Islet precursor cell (in vitro differentiated cells): Measurements from ENCODE around the gene SWAP70.

Source experiments
- DNase-seq: peaks from one replicate; pipeline ENCODE4 v3.0.0-alpha.2; 2018

The SWAP70 gene

DNA sequence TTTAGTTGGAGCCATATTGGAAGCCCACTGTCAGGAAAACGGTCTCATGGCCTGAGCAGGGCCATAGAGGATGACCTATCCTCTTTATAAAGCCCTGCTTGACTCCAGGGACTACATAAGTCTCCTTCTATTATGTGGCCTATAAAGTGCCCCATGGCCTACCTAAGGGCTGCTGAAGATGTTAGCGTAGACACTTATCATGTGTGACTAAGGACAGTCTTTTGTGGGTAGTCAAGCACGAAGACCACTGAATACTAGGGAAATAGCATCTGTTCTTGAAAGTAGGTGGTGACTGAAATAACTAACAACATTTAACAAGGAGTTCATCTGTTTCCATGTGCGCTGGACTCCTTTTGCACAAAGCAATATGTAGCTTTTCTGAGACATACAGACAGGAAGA lies 117.1 kb downstream of the SWAP70 start:
- DNase-seq, result no peak

DNA sequence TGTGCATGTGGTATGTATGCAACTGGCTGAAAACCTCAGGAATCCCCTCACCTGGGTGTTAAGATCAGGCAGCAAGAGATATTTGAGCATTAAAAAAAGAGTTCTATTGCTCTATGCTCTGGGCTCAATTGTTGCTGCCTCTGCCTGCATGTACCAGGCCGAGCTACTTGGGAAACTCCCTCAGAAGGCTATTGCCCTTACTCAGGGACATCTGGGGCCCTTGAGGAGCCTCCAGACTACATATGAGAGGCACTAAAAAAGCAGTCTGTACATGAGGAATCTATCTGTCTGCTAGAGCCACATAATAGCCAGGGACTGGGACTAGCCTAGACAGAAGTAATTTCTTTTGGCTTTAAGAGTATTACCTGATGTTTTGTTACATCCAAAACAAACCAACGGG lies 120.1 kb downstream of the SWAP70 start:
- DNase-seq, result no peak

DNA sequence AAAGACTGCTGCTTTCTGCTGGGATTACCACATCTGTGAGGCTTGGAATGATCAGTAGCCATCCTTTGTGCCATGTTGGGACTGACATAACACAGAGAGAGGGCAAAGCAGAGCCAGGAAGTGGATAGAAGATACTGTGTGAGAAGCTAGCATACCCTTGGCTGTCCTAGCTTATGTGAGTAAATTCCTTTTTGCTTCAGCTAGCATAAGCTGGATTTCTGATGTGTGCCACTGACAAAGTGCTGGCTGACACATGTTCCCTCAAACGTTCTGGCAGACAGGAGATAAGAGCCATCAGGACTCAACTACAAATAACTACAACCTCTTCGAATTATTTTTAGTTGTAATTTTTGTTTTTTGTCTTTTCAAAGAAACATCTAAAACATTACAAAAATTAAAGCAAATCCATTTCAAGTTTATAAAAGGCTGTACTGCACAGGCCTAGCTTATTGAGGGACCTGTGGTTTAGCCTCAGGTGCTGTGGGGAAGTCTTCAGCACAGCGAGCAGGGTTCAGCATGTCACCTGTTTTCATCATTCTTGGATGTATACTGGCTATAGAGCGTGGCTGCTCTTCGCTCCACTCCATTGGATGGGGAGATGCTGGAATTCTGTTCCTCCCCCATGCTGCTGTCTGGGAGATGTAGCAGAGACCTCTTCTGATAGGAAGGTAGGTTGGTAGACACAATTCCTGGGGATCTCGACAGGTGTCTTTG lies 120.9 kb downstream of the SWAP70 start:
- DNase-seq, result no peak

DNA sequence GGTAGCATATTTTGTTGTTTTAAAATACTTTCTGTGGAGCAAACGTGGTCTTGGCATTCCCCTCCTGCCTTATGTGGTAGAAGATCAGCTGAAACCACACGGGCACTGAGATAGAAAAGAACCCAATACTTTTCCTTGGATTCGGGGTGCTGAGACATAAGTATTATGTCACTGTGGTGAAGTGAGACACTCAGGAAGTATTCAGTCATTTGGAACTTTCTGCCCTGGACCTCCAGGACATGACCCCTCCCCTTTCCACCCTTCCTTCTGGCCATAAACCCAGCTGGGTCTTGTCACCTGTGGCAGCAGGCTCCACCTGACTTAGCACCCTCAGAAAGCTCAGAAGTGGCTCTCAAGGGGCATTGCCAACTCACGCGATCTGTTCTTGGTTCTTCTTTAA lies 123.4 kb downstream of the SWAP70 start:
- no peak for DNase-seq

DNA sequence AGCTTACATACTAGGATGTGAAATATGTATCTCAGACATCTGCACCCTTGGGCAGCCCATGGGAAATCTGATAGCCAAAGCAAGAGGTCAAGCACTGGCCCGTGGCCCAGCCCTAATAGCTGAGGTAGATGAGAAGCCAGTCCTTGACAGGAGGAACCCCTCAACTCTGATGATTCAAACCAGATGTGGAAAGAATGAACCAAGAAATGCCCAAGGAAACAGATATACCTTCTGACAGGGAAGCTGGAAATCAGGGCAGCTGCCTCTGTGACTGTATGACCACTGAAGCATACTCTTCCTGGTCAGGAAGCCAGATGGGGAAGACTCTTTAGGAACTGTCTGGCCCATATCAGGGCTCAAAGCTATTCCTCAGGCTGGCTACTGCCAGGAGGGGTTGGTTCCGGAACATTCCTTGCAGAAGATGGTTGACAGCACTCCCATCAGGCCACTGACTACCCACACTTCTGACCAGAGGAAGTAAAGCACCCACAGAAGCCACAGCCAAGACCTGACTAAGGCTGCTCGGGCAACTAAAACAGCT lies 124.2 kb downstream of the SWAP70 start:
- no peak for DNase-seq

DNA sequence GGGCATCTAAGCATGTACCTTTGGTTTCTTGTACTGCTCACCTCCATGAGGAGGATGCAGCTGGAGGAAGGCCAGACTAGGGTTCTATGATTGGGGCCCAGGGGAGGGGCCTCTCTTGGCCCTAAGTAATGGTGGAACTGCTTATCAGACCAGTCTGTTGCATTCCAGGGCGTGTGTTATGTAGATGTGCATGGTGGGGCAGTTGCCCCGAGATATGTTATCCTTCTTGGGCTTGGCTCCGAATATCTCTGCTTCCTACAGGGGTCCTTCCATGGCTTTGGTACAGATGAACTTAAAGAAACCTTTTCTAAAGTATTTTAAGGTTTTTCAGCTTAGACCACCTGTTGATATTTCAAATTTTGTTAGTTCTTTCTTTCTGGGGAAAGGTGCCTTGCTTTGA lies 126.0 kb downstream of the SWAP70 start:
- DNase-seq, result no peak

DNA sequence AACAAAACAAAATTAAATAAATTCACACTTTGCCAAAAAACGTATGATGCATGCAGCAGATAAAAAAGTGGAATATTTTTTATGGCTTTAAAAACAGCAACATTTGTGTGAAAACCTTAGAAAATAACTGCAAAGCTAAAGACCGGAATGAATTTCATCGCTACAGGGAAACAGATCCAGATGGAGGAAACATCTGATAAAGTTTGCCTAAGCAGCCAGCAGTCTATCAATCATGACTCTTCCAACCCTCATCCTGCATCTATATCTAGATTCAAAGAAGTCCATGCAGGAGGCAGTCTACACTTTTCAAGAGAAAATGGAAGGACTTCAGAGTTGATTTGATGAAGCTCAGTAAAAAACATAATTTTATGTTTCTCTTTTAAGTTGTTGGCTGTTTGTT lies 126.8 kb downstream of the SWAP70 start:
- DNase-seq, result no peak

DNA sequence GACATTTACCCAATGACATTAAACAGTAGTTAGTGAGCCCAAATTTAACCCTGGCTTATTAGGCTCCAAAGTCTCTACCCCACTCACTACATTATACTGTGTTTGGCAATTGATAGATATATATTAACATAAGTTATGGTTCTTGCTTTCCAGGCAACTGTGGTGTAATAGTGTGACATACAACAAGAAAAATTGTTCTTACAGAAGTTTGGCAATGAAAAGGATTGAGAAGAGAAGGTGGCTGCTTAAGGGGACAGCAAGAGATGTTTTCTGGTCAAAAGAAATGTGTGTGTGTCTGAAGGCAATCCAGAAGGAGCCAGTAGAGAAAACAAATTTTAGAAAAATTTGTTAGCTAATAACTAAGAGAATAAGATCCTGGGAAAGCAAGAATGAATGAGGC lies 132.4 kb downstream of the SWAP70 start:
- no peak for DNase-seq

DNA sequence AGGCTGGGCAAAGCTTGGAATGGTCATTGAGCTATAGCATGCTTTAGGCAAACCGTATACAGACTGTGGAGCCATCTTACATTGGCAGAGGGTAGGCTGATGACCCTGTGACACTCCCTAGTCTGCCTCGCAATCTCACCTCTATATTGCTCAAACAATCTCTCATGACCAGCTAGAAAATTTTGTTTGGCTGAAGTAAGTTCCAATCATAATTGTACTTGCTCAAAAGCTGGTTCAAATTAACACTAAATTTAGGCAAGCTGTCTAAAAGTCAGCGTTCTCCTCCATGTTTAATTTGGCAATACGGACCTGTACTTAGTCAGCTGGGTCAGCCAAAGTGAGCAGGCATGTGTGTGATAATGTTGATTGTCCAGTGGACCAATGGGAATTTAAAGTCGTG lies 133.0 kb downstream of the SWAP70 start:
- no peak for DNase-seq

DNA sequence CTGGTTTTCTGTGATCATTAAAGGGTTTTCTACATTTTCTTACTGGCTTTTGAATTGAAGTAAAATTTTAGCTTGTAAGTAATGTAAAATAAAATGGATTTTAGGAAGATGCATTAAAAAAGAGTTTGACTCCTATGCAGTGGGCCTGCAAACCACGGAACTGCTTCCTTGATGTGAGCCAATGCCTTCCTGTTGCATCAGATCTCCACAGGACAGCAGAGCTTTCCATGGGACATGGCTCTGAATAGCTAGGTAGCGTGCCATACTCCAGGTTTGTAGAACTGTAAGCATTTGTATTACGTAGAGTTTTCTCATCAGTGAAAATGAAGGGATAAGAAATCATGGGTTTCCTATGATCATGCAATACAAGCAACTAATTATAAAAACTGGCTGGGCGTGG lies 133.4 kb downstream of the SWAP70 start:
- no peak for DNase-seq

DNA sequence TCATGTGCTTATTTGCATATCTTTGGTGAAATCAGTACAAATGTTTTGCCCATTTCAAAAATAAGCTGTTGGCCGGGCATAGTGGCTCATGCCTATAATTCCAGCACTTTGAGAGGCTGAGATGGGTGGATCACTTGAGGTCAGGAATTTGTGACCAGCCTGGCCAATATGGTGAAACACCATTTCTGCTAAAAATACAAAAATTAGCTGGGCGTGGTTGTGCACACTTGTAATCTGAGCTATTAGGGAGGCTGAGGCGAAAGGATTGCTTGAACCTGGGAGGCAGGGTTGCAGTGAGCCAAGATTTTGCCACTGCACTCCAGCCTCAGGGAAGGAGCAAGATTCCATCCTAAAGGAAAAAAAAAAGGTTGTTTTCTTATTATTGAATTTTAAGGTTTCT lies 136.0 kb downstream of the SWAP70 start:
- DNase-seq, result no peak

DNA sequence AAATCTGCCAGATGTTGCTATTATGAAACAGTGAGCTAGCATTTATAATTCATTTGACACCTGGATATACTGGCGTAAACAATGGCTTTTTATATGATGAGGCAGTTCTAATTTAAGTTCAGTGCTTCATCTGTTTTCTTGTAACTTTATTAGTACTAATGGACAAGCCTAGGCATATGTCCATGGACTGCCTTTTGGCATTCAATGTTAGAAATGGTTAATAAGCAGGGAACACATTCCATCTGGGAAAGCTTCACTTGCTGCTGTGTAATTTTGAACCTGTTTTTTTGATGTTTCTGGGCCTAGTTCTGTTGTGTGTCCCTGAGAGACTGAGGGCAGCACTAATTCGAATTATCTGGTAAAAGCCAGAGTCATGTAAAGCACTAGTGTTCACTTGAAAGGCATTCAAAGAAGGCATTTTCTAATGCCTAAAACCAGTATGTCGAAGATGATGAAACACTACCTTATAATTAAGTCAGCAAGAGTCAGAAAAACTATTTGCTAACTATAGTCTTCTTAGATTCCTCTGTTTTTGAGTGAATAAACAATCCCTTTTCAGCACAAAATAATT lies 138.5 kb downstream of the SWAP70 start:
- DNase-seq, result no peak
